Measurements from ENCODE around the gene HTT.
"Not testable (repeated sequence)": the region's sequence is repeated elsewhere in the genome, so short reads cannot be mapped to it uniquely, and the experiment has no call there.

Gene HTT

GRCh38 chr4:3158841-3159240 is 84.4 kb downstream of the HTT start:
- DNase-seq (ENCODE audit: low read depth): no peak
- H3K4me3 ChIP-seq (ENCODE audit: control insufficient read depth, low read depth, low read length): no peak overlapping the region
- TF ChIP-seq CTCF (conservative IDR thresholded peaks at IDR 0.05; ENCODE audit: control insufficient read depth, insufficient read depth, low read depth, low read length): no peak

GRCh38 chr4:3160438-3160837 is 86.0 kb downstream of the HTT start:
- TF ChIP-seq CTCF (conservative IDR thresholded peaks at IDR 0.05; ENCODE audit: control insufficient read depth, insufficient read depth, low read depth, low read length): no peak
- no peak overlapping the region for H3K4me3 ChIP-seq (ENCODE audit: control insufficient read depth, low read depth, low read length)
- DNase-seq (ENCODE audit: low read depth): no peak

GRCh38 chr4:3161044-3161443 is 86.6 kb downstream of the HTT start:
- DNase-seq (ENCODE audit: low read depth); H3K4me3 ChIP-seq (ENCODE audit: control insufficient read depth, low read depth, low read length): not testable (repeated sequence)

GRCh38 chr4:3166434-3166833 is 92.0 kb downstream of the HTT start:
- not testable (repeated sequence) for H3K4me3 ChIP-seq (ENCODE audit: control insufficient read depth, low read depth, low read length); DNase-seq (ENCODE audit: low read depth)

GRCh38 chr4:3168029-3168428 is 93.5 kb downstream of the HTT start:
- TF ChIP-seq CTCF (conservative IDR thresholded peaks at IDR 0.05; ENCODE audit: control insufficient read depth, insufficient read depth, low read depth, low read length): no peak
- DNase-seq (ENCODE audit: low read depth): peak; percentile 49
- no peak overlapping the region for H3K4me3 ChIP-seq (ENCODE audit: control insufficient read depth, low read depth, low read length)

- no peak for TF ChIP-seq CTCF (conservative IDR thresholded peaks at IDR 0.05; ENCODE audit: control insufficient read depth, insufficient read depth, low read depth, low read length)
- no peak overlapping the region for H3K4me3 ChIP-seq (ENCODE audit: control insufficient read depth, low read depth, low read length)
- DNase-seq (ENCODE audit: low read depth): no peak
Observed at GRCh38 chr4:3174371-3175338, 100.2 kb downstream of the HTT start.

- no peak for TF ChIP-seq CTCF (conservative IDR thresholded peaks at IDR 0.05; ENCODE audit: control insufficient read depth, insufficient read depth, low read depth, low read length)
Observed at GRCh38 chr4:3176367-3177229, 102.1 kb downstream of the HTT start.

More at GRCh38 chr4:3176367-3177229, 102.1 kb downstream of the HTT start:
- H3K4me3 ChIP-seq (ENCODE audit: control insufficient read depth, low read depth, low read length): no peak overlapping the region
- DNase-seq (ENCODE audit: low read depth): no peak

Measured in fibroblast of mammary gland (primary cell).